Breast epithelium (tissue), 4 donors: ENCODE data around the gene SKP2. TPM values are rescaled to one million over a fixed set of nuclear protein-coding genes. Genes with fewer than 3 reads are reported as not detected.
A peak's percentile ranks its signal among the peaks of the same experiment; 100 is the strongest.

ENCODE experiments used
- DNase-seq, 2 donors: peaks; one replicate each; pipeline ENCODE4 v3.0.0-alpha.2; 2019; ENCODE audit warnings: low spot score in 2 of 2
- H3K27ac ChIP-seq, 2 donors: fragments of 200-600 bp; sonication (generic) in 1 of 2; one replicate each; pipeline ENCODE4 v1.5.1; 2016 to 2019; ENCODE audit warnings: mild to moderate bottlenecking in 1 of 2
- H3K27me3 ChIP-seq, 2 donors: fragments of 200-600 bp; sonication (generic) in 1 of 2; one replicate each; pipeline versions ENCODE4 v1.5.1 to v1.6.0; 2017 to 2019; ENCODE audit warnings: control low read depth in 1 of 2, mild to moderate bottlenecking in 1 of 2
- H3K36me3 ChIP-seq: fragments of 200-600 bp; one replicate; pipeline ENCODE4 v1.5.1; 2019
- H3K4me1 ChIP-seq, 2 donors: fragments of 200-600 bp; sonication (generic); one replicate each; pipeline ENCODE4 v1.5.1; 2016 to 2019; ENCODE audit warnings: control low read depth in 1 of 2
- H3K4me3 ChIP-seq, 3 donors: fragments of 200-600 bp; sonication (generic); 1 replicate in 2 of 3; 2 replicates in 1 of 3; pipeline ENCODE4 v1.5.1; 2016 to 2019; ENCODE audit warnings: mild to moderate bottlenecking in 3 of 3, moderate library complexity in 2 of 3
- H3K9me3 ChIP-seq, 2 donors: fragments of 200-600 bp; sonication (generic) in 1 of 2; one replicate each; pipeline ENCODE4 v1.5.1; 2016 to 2019; ENCODE audit warnings: control low read depth in 1 of 2
- CTCF ChIP-seq, 3 donors: fragments of 450-650 bp; IDR thresholded peaks; one replicate each; pipeline ENCODE4 v1.5.1; 2016 to 2017; ENCODE audit warnings: antibody characterized with exemption in 3 of 3, mild to moderate bottlenecking in 3 of 3, moderate library complexity in 3 of 3
- POLR2A ChIP-seq: fragments of 450-650 bp; IDR thresholded peaks from one replicate; pipeline ENCODE4 v1.6.1; 2016; ENCODE audit warnings: antibody characterized with exemption, mild to moderate bottlenecking, moderate library complexity
- POLR2AphosphoS5 ChIP-seq, 3 donors: sonication (generic); formaldehyde crosslinking; IDR thresholded peaks; one replicate each; pipeline ENCODE4 v1.6.1; 2017; ENCODE audit warnings: antibody characterized with exemption in 3 of 3
- intact Hi-C: fragments of 100-400 bp; cut with DNase I; formaldehyde crosslinking; loops from one replicate; pipeline ENCODE4 v1.15.1; 2023; ENCODE audit warnings: low total_unique reads
- total RNA-seq, 3 donors: library from RNA; depleted of rRNA; stranded (reverse); fragments of >200 nt; gene quantifications; one replicate each; pipeline ENCODE4 v1.1.0, GENCODE V29; 2016

Gene SKP2
- total RNA-seq, 3 donors from 2014 or later: 9.1 to 11.1 (median 9.2) TPM

- H3K36me3 ChIP-seq: no peaks in the 10 kb centered on the region
Observed at GRCh38 chr5:36138900-36139683, 12.8 kb upstream of the SKP2 start.

GRCh38 chr5:36145311-36145710, 6.6 kb upstream of the SKP2 start:
- TF ChIP-seq POLR2A (no peak), POLR2AphosphoS5 (IDR thresholded peaks at IDR 0.05) (no peak), CTCF (IDR thresholded peaks at IDR 0.05) (no peak)
- Histone ChIP-seq H3K36me3 (no peaks in the 10 kb centered on the region), H3K27ac (no peak overlapping the region), H3K9me3 (no peaks in the 10 kb centered on the region), H3K4me1 (peaks cover 0 to 4% of the 10 kb centered on the region in 2 donors), H3K4me3 (no peak overlapping the region), H3K27me3 (no peaks in the 10 kb centered on the region)
- no peak for DNase-seq
- intact Hi-C loops: no loop called here

More at GRCh38 chr5:36138900-36139683, 12.8 kb upstream of the SKP2 start:
- H3K27me3 ChIP-seq: no peaks in the 10 kb centered on the region
- H3K9me3 ChIP-seq: peaks cover 0 to 9% of the 10 kb centered on the region in 2 donors
- H3K4me1 ChIP-seq: no peaks in the 10 kb centered on the region
- TF ChIP-seq POLR2A (no peak), POLR2AphosphoS5 (IDR thresholded peaks at IDR 0.05) (no peak), CTCF (IDR thresholded peaks at IDR 0.05) (no peak)
- intact Hi-C loops: no loop called here
- no peak overlapping the region for H3K27ac ChIP-seq
- H3K4me3 ChIP-seq: no peak overlapping the region
- DNase-seq: no peak

GRCh38 chr5:36146390-36146789, 5.5 kb upstream of the SKP2 start:
- Histone ChIP-seq H3K27me3 (no peaks in the 10 kb centered on the region), H3K4me1 (peaks cover 0 to 9% of the 10 kb centered on the region in 2 donors), H3K27ac (no peak overlapping the region), H3K36me3 (no peaks in the 10 kb centered on the region), H3K9me3 (no peaks in the 10 kb centered on the region), H3K4me3 (no peak overlapping the region)
- TF ChIP-seq POLR2AphosphoS5 (IDR thresholded peaks at IDR 0.05): no peak
- no peak for TF ChIP-seq CTCF (IDR thresholded peaks at IDR 0.05)
- TF ChIP-seq POLR2A: no peak
- DNase-seq: no peak
- intact Hi-C loops: no loop called here

GRCh38 chr5:36147681-36148080, 4.2 kb upstream of the SKP2 start:
- H3K27me3 ChIP-seq: no peaks in the 10 kb centered on the region
- TF ChIP-seq POLR2A (no peak), POLR2AphosphoS5 (IDR thresholded peaks at IDR 0.05) (no peak), CTCF (IDR thresholded peaks at IDR 0.05) (no peak)
- H3K4me1 ChIP-seq: peaks cover 0 to 9% of the 10 kb centered on the region in 2 donors
- H3K4me3 ChIP-seq: no peak overlapping the region
- no peaks in the 10 kb centered on the region for H3K9me3 ChIP-seq
- no peaks in the 10 kb centered on the region for H3K36me3 ChIP-seq
- intact Hi-C loops: no loop called here
- H3K27ac ChIP-seq: no peak overlapping the region
- no peak for DNase-seq

- peak overlapping the region; percentile 74 to 85 for H3K27ac ChIP-seq
- intact Hi-C loops: no loop called here
- peak overlapping the region; percentile 77 to 98 (median 91) for H3K4me3 ChIP-seq
- no peaks in the 10 kb centered on the region for H3K27me3 ChIP-seq
- no peaks in the 10 kb centered on the region for H3K9me3 ChIP-seq
- peaks cover 0 to 13% of the 10 kb centered on the region in 2 donors for H3K4me1 ChIP-seq
- H3K36me3 ChIP-seq: no peaks in the 10 kb centered on the region
- TF ChIP-seq POLR2AphosphoS5 (IDR thresholded peaks at IDR 0.05): no peak
- no peak for TF ChIP-seq CTCF (IDR thresholded peaks at IDR 0.05)
- no peak for TF ChIP-seq POLR2A
- no peak for DNase-seq
Observed at GRCh38 chr5:36150676-36151433, 1.1 kb upstream of the SKP2 start.
